SU-DHL-6 (cell line): ENCODE measurements around the gene B3GNT3.

Experiments
- H2AFZ ChIP-seq: fragments of 200-600 bp; sonication (generic); 2 replicates; pipeline ENCODE4 v1.6.1; 2014; ENCODE audit warnings: low read depth, mild to moderate bottlenecking, moderate library complexity, mixed read lengths, antibody characterized with exemption, low read length; ENCODE audit not compliant: severe bottlenecking
- H3F3A ChIP-seq: fragments of 200-600 bp; shearing (Covaris generic); 2 replicates; pipeline ENCODE4 v1.6.0; 2016; ENCODE audit warnings: antibody characterized with exemption, mild to moderate bottlenecking; ENCODE audit not compliant: insufficient read depth
- H3K27ac ChIP-seq: fragments of 200-600 bp; sonication (generic); 2 replicates; pipeline ENCODE4 v1.5.1; 2016; ENCODE audit warnings: low read depth, mild to moderate bottlenecking, low read length, moderate library complexity, mixed read lengths
- H3K27me3 ChIP-seq: fragments of 200-600 bp; sonication (generic), shearing (Covaris generic); 2 replicates; pipeline ENCODE4 v1.6.0; 2014; ENCODE audit warnings: mild to moderate bottlenecking, low read length
- H3K36me3 ChIP-seq: fragments of 200-600 bp; sonication (generic); 2 replicates; pipeline ENCODE4 v1.6.1; 2014; ENCODE audit warnings: mild to moderate bottlenecking, low read length, mixed read lengths
- H3K4me2 ChIP-seq: fragments of 300-600, 200-600 bp; shearing (Covaris generic), sonication (generic); 2 replicates; pipeline ENCODE4 v1.6.0; 2014; ENCODE audit warnings: low read length, low read depth, mild to moderate bottlenecking; ENCODE audit not compliant: poor library complexity, severe bottlenecking
- H3K4me3 ChIP-seq: fragments of 200-600 bp; sonication (generic); 2 replicates; pipeline ENCODE4 v1.5.1; 2014; ENCODE audit warnings: antibody characterized with exemption, low read length, mild to moderate bottlenecking, mixed read lengths; ENCODE audit not compliant: insufficient read depth, poor library complexity, severe bottlenecking
- H3K79me2 ChIP-seq: fragments of 200-600 bp; sonication (generic); 2 replicates; pipeline ENCODE4 v1.6.1; 2014; ENCODE audit warnings: mild to moderate bottlenecking, low read length, moderate library complexity; ENCODE audit not compliant: insufficient read depth
- H3K9ac ChIP-seq: fragments of 200-600 bp; sonication (generic); 2 replicates; pipeline ENCODE4 v1.7.0; 2014; ENCODE audit warnings: mild to moderate bottlenecking, low read length
- H3K9me2 ChIP-seq: fragments of 200-600 bp; sonication (generic); replicated peaks from 2 replicates; pipeline ENCODE4 v1.6.1; 2014; ENCODE audit warnings: low read length; ENCODE audit not compliant: insufficient read depth
- H3K9me3 ChIP-seq: fragments of 200-600 bp; sonication (generic); 2 replicates; pipeline ENCODE4 v1.6.1; 2014; ENCODE audit warnings: low read length, mixed read lengths; ENCODE audit not compliant: insufficient read depth
- H4K20me1 ChIP-seq: fragments of 200-600 bp; sonication (generic); 2 replicates; pipeline ENCODE4 v1.6.1; 2014; ENCODE audit warnings: low read depth, mild to moderate bottlenecking, antibody characterized with exemption, low read length, moderate library complexity, mixed read lengths
- CTCF ChIP-seq: fragments of 200-600 bp; sonication (generic); IDR thresholded peaks from one replicate; pipeline ENCODE4 v1.5.1; 2017; ENCODE audit warnings: antibody characterized with exemption, mild to moderate bottlenecking, low read length, moderate library complexity; ENCODE audit not compliant: insufficient read depth, poor library complexity, severe bottlenecking
- EZH2phosphoT487 ChIP-seq: fragments of 200-600 bp; sonication (generic), shearing (Covaris generic); conservative IDR thresholded peaks from 2 replicates; pipeline ENCODE4 v1.6.1; 2018; ENCODE audit warnings: mild to moderate bottlenecking, antibody characterized with exemption, low read length, moderate library complexity, mixed read lengths

B3GNT3 gene

GRCh38 chr19:17755443-17755890 lies 39.5 kb upstream of the B3GNT3 start:
- H3K79me2 ChIP-seq, result peaks cover 24% of the 10 kb centered on the region
- no peak overlapping the region for H3K4me3 ChIP-seq
- no peaks in the 10 kb centered on the region for H3K27me3 ChIP-seq
- TF ChIP-seq CTCF (no peak), EZH2phosphoT487 (no peak)
- peak overlapping the region; percentile 27 for H3K4me2 ChIP-seq
- H3K36me3 ChIP-seq, result no peaks in the 10 kb centered on the region
- no peaks in the 10 kb centered on the region for H3K9me2 ChIP-seq
- H3K9me3 ChIP-seq, result no peaks in the 10 kb centered on the region
- H2AFZ ChIP-seq, result no peak overlapping the region
- no peaks in the 10 kb centered on the region for H4K20me1 ChIP-seq
- peaks cover 30% of the 10 kb centered on the region for H3F3A ChIP-seq
- peak overlapping the region; percentile 68 for H3K27ac ChIP-seq
- H3K9ac ChIP-seq, result peak overlapping the region; percentile 9; the same call in 1 of the 2 replicates

- no peak overlapping the region for H3K4me3 ChIP-seq
- peaks cover 24% of the 10 kb centered on the region for H3K79me2 ChIP-seq
- no peak overlapping the region for H3K9ac ChIP-seq
- no peaks in the 10 kb centered on the region for H3K9me3 ChIP-seq
- no peaks in the 10 kb centered on the region for H3K9me2 ChIP-seq
- no peak overlapping the region; the same call in 1 of the 2 replicates for H3K27ac ChIP-seq
- no peak overlapping the region for H2AFZ ChIP-seq
- no peak overlapping the region for H3K4me2 ChIP-seq
- TF ChIP-seq CTCF, result no peak
- no peak for TF ChIP-seq EZH2phosphoT487
- H3K36me3 ChIP-seq, result no peaks in the 10 kb centered on the region
- H3F3A ChIP-seq, result peaks cover 30% of the 10 kb centered on the region
- H4K20me1 ChIP-seq, result no peaks in the 10 kb centered on the region
- no peaks in the 10 kb centered on the region for H3K27me3 ChIP-seq
These were observed 38.8 kb upstream of the B3GNT3 start for GRCh38 chr19:17755977-17756670.

- no peak overlapping the region for H3K4me2 ChIP-seq
- H3K27ac ChIP-seq, result no peak overlapping the region
- no peaks in the 10 kb centered on the region for H3K9me2 ChIP-seq
- no peaks in the 10 kb centered on the region for H4K20me1 ChIP-seq
- H3K79me2 ChIP-seq, result peaks cover 16% of the 10 kb centered on the region
- peaks cover 22% of the 10 kb centered on the region for H3F3A ChIP-seq
- TF ChIP-seq CTCF, result no peak
- no peak for TF ChIP-seq EZH2phosphoT487
- no peaks in the 10 kb centered on the region for H3K9me3 ChIP-seq
- no peaks in the 10 kb centered on the region for H3K36me3 ChIP-seq
- no peak overlapping the region for H3K9ac ChIP-seq
- H2AFZ ChIP-seq, result no peak overlapping the region
- no peaks in the 10 kb centered on the region for H3K27me3 ChIP-seq
- H3K4me3 ChIP-seq, result no peak overlapping the region
These were observed 37.8 kb upstream of the B3GNT3 start for GRCh38 chr19:17757125-17757524.
